PC-3 (cell line): ENCODE measurements around the gene KLHL25.
A peak's percentile ranks its signal among the peaks of the same experiment; 100 is the strongest.

Experiments used
- EZH2 ChIP-seq: fragments of 300-600 bp; sonication (generic); IDR thresholded peaks from one replicate; pipeline ENCODE4 v1.6.1; 2017; ENCODE audit warnings: antibody characterized with exemption, mild to moderate bottlenecking, low read length; ENCODE audit not compliant: unreplicated experiment
- EZH2phosphoT487 ChIP-seq: fragments of 300-600 bp; sonication (generic); IDR thresholded peaks from 2 replicates; pipeline ENCODE4 v1.6.1; 2018; ENCODE audit warnings: mild to moderate bottlenecking, antibody characterized with exemption, low read length, borderline replicate concordance
- TF ChIP-seq, protein P1 (sequence below): fragments of 300-600 bp; sonication (generic); conservative IDR thresholded peaks from 2 replicates; pipeline ENCODE4 v1.5.1; 2017; ENCODE audit warnings: antibody characterized with exemption, low read depth, mild to moderate bottlenecking, low read length

DNA sequence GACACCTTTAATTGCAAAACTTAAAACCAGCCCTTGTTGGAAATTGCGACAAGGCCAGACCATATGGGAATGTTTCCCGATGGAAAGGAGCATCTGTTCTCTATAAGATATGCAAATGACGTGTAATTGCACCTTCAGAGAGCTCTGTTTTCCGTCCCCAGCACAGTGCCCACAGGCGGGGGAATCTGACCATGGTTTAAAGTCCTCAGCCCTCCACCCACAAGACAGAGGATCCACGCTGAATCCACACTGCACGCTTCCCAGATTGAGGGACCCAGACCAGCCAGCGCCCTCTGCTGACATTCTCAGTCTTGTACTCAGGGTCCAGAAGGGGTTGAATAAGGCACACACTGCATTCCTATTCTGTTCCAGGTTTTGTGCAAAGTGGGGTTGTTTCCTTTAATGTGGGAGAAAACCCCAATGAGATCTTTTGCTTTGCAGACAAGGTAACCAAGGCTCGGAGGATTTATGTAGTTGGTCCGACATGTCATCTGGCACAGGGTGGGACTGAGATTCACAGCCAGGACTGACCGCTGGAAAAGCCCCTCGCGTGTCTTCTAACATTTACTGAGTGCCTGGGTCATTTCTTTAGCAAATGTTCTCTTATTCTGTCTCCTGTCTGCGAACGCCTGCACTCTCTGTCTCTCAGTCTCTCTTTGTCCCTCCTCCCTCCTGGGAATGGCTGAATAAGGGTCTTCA lies 36.8 kb upstream of the KLHL25 start:
- TF ChIP-seq, protein P1, sequence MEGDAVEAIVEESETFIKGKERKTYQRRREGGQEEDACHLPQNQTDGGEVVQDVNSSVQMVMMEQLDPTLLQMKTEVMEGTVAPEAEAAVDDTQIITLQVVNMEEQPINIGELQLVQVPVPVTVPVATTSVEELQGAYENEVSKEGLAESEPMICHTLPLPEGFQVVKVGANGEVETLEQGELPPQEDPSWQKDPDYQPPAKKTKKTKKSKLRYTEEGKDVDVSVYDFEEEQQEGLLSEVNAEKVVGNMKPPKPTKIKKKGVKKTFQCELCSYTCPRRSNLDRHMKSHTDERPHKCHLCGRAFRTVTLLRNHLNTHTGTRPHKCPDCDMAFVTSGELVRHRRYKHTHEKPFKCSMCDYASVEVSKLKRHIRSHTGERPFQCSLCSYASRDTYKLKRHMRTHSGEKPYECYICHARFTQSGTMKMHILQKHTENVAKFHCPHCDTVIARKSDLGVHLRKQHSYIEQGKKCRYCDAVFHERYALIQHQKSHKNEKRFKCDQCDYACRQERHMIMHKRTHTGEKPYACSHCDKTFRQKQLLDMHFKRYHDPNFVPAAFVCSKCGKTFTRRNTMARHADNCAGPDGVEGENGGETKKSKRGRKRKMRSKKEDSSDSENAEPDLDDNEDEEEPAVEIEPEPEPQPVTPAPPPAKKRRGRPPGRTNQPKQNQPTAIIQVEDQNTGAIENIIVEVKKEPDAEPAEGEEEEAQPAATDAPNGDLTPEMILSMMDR: peak; percentile 77
- TF ChIP-seq EZH2 (no peak), EZH2phosphoT487 (no peak)
